SK-N-MC (cell line): ENCODE results near the gene TAF3.

Experiments
- DNase-seq: peaks from one replicate; pipeline ENCODE4 v3.0.0-alpha.2; 2011; ENCODE audit warnings: low read depth, low spot score
- H3K27ac ChIP-seq: fragments of 200-600 bp; sonication (generic); 2 replicates; pipeline ENCODE4 v1.5.1; 2016; ENCODE audit warnings: mixed run types
- H3K36me3 ChIP-seq: fragments of 200-600 bp; sonication (generic); 2 replicates; pipeline ENCODE4 v1.6.1; 2017; ENCODE audit warnings: antibody characterized with exemption, low read length, mixed read lengths; ENCODE audit not compliant: insufficient read depth
- H3K4me3 ChIP-seq: fragments of 200-600 bp; sonication (generic); 2 replicates; pipeline ENCODE4 v1.5.1; 2016
- H3K9ac ChIP-seq: fragments of 200-600 bp; sonication (generic); 2 replicates; pipeline ENCODE4 v1.8.0; 2017; ENCODE audit warnings: mixed run types, mixed read lengths; ENCODE audit not compliant: insufficient read length
- H3K9me3 ChIP-seq: fragments of 200-600 bp; sonication (generic); 2 replicates; pipeline ENCODE4 v1.6.1; 2017; ENCODE audit warnings: low read depth, mild to moderate bottlenecking, antibody characterized with exemption, low read length, moderate library complexity, mixed read lengths
- EZH2 ChIP-seq: fragments of 200-600 bp; sonication (generic); IDR thresholded peaks from one replicate; pipeline ENCODE4 v1.6.1; 2017; ENCODE audit warnings: antibody characterized with exemption
- FOXP2 ChIP-seq: optimal IDR thresholded peaks from 2 replicates; pipeline ENCODE3; 2011; ENCODE audit warnings: mild to moderate bottlenecking, moderate library complexity; ENCODE audit not compliant: insufficient read depth; ENCODE audit errors: extremely low read length, control extremely low read depth
- POLR2AphosphoS5 ChIP-seq: IDR thresholded peaks from 2 replicates; pipeline ENCODE4 v1.6.1; 2012; ENCODE audit warnings: mild to moderate bottlenecking, low read depth, low read length, borderline replicate concordance

The TAF3 gene

DNA sequence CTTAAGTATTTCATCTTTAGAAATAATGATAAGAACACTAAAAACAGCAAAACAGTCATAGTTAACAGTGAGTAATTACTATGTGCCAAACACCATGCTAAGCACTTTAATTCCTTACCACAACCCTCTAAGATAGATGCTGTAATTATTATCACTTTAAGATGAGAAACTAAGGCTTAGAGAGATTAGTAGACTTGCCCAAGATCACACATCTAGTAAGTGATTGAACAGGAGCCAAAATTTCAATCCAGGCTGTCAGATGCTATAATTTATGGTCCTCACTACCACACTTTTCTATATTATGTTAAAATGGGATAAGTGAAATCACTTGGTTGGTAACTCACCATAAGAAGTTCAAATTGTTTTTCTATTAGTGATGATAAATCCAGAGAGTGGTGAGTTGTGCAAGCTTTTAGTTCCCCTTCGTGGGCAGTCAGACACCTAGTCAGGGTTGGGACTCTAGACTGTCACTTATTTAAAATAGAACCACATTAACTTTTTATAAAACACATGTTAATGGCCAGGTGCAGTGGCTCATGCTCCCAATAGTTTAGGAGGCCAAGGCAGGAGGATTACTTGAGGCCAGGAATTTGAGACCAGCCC lies 150.3 kb downstream of the TAF3 start:
- H3K9ac ChIP-seq = no peak overlapping the region
- no peak for DNase-seq
- no peaks in the 10 kb centered on the region for H3K9me3 ChIP-seq
- H3K27ac ChIP-seq = no peak overlapping the region
- peaks cover 4% of the 10 kb centered on the region; the same call in 1 of the 2 replicates for H3K36me3 ChIP-seq
- H3K4me3 ChIP-seq = no peak overlapping the region
- TF ChIP-seq EZH2 = no peak
- no peak for TF ChIP-seq POLR2AphosphoS5
- no peak for TF ChIP-seq FOXP2

DNA sequence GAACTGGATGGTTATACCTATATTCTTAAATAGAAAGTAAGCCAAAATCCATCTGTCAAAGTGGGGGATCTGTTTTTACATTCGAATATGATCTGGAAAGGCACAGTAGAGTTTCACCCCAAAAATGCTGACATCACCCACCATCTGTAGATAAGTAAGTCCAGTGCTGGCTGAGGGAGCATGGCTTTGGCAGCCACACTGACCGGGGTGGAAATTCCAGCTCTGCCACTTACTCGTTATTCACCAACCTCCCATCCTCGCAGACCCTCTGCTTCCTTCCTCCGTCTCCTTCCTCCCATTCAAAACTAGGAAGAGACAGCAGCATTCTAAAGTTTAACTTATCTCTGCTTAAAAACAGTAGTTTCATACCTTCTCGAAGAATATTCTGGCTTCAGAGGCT lies 151.3 kb downstream of the TAF3 start:
- Histone ChIP-seq H3K27ac (no peak overlapping the region), H3K36me3 (no peaks in the 10 kb centered on the region; the same call in 1 of the 2 replicates), H3K9me3 (no peaks in the 10 kb centered on the region), H3K4me3 (no peak overlapping the region), H3K9ac (no peak overlapping the region)
- TF ChIP-seq POLR2AphosphoS5 (no peak), FOXP2 (no peak), EZH2 (no peak)
- DNase-seq = no peak

DNA sequence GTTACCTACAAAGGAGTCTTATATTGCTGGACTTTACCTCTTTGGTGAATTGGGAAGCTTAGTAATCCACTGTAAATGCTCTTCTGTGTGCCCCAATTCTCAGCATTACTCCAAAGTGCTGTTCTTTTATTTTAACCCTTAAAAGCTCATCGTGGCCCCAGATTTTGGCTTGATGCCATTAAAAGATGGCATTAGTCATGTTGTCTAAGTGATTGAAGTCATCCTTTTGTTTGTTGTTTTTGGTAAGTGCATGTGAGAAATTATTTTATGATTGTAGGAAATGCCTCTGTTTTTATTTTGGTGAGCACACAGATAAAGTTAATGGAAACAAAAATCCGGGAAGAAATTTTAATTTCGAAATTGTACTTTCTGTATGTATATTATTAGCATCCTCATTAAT lies 153.6 kb downstream of the TAF3 start:
- DNase-seq = no peak
- H3K4me3 ChIP-seq = no peak overlapping the region
- TF ChIP-seq POLR2AphosphoS5 (no peak), EZH2 (no peak), FOXP2 (no peak)
- no peaks in the 10 kb centered on the region for H3K9me3 ChIP-seq
- no peaks in the 10 kb centered on the region for H3K36me3 ChIP-seq
- H3K27ac ChIP-seq = no peak overlapping the region
- H3K9ac ChIP-seq = no peak overlapping the region

DNA sequence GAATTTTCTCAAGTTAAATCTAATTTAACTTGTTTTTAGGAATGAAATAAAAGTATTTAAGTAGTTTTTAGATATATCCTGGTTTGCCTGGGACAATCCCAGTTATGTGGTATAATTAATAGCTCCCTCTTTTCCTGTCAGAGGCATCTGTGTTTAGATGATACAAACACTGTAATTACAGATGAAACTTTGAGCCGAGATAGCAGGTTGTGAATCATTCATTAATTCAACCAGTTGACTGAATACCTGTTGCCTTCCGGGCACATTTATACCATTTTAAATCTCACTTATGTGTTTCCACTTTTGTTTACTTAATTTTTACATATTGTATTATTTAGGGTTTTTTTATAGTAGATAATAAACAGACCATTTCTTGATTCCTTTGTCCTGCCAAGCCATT lies 154.1 kb downstream of the TAF3 start:
- no peaks in the 10 kb centered on the region for H3K9me3 ChIP-seq
- H3K9ac ChIP-seq = no peak overlapping the region
- no peak overlapping the region for H3K27ac ChIP-seq
- TF ChIP-seq POLR2AphosphoS5 (no peak), EZH2 (no peak), FOXP2 (no peak)
- DNase-seq = no peak
- H3K4me3 ChIP-seq = no peak overlapping the region
- H3K36me3 ChIP-seq = no peaks in the 10 kb centered on the region

DNA sequence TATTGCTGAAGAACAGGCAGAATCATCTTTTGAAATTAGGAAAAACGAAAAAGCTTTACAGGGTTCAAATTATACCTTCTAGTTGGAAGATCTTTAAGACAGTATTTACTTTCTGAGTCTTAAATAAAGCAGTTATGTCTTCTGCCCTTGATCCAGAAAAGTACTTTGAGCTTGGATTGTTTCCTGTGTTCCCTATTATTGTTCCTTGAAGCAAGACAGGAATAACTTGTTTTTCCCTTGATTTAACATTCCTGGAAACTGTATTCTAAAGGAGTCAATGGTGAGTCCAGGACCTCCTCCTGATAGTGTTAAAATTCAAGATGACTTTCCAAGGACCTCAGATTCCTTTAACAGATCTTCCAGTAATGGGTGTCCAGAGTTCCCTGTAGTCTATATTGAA lies 161.9 kb downstream of the TAF3 start:
- Histone ChIP-seq H3K4me3 (no peak overlapping the region), H3K36me3 (no peaks in the 10 kb centered on the region), H3K9me3 (no peaks in the 10 kb centered on the region), H3K27ac (no peak overlapping the region), H3K9ac (no peak overlapping the region)
- DNase-seq = no peak
- TF ChIP-seq EZH2 (no peak), FOXP2 (no peak), POLR2AphosphoS5 (no peak)

DNA sequence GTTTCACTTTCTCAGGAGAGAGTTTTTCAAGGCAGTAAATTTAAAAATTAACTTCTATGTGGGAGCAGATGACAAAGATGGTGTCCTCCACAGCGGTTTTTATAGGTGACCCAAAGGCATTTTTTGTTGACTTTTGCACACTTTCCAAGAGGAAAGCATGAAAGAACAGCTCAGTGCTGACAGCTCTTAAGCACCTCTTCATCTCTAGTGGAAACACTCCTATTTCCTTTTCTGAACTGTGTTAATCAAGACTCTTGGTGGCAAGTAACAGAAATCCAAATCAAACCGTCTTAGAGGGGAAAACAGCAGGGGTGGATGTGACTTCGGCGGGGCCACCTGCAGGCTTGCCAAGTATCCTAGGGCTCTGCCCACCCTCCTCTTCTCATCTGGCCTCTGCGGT lies 164.4 kb downstream of the TAF3 start:
- no peaks in the 10 kb centered on the region for H3K36me3 ChIP-seq
- no peak overlapping the region for H3K27ac ChIP-seq
- TF ChIP-seq FOXP2 (no peak), EZH2 (no peak), POLR2AphosphoS5 (no peak)
- no peak overlapping the region for H3K4me3 ChIP-seq
- H3K9me3 ChIP-seq = no peaks in the 10 kb centered on the region
- H3K9ac ChIP-seq = no peak overlapping the region
- no peak for DNase-seq

DNA sequence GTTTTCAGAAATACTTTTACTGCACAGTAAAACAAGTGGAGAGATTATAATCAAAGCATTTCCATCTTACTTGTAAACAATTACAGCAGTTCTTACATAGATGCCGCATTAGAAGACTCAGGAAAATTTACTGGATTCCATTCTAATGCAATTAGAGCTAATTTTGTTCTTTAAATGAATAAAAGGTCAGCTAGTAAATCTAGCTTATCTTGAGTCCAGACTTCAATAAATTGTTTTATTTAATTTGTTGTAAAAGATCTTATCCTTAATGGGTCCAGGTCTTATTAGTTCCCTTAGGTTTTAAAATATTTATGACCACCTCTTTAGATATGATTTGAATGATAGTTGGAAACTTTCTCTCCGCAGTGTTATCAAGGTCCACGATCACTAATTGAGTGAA lies 166.0 kb downstream of the TAF3 start:
- no peak for DNase-seq
- H3K36me3 ChIP-seq = no peaks in the 10 kb centered on the region
- no peak overlapping the region for H3K9ac ChIP-seq
- no peak for TF ChIP-seq EZH2
- no peak for TF ChIP-seq POLR2AphosphoS5
- TF ChIP-seq FOXP2 = no peak
- no peak overlapping the region for H3K27ac ChIP-seq
- H3K4me3 ChIP-seq = no peak overlapping the region
- H3K9me3 ChIP-seq = no peaks in the 10 kb centered on the region

DNA sequence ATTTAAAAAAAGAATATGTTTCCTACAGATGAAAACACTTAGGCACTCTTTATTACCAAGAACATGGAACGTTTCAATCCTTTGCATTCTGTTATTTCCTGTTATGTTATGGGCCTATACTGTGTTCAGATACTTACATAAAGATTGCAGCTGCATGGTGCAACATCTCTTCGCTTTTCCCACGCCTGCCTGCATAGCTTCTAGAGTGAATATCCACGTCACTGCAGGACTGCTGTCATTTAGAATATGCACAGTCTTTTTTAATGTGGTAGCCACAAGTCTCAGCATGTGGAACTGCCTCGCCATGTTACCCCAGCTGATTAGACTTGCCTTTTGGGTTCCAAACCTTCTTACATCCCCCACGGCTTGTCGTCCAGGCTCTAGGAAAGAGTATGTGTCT lies 166.6 kb downstream of the TAF3 start:
- Histone ChIP-seq H3K27ac (no peak overlapping the region), H3K9ac (no peak overlapping the region), H3K36me3 (no peaks in the 10 kb centered on the region), H3K9me3 (no peaks in the 10 kb centered on the region), H3K4me3 (no peak overlapping the region)
- TF ChIP-seq POLR2AphosphoS5 = no peak
- TF ChIP-seq EZH2 = no peak
- no peak for TF ChIP-seq FOXP2
- no peak for DNase-seq

DNA sequence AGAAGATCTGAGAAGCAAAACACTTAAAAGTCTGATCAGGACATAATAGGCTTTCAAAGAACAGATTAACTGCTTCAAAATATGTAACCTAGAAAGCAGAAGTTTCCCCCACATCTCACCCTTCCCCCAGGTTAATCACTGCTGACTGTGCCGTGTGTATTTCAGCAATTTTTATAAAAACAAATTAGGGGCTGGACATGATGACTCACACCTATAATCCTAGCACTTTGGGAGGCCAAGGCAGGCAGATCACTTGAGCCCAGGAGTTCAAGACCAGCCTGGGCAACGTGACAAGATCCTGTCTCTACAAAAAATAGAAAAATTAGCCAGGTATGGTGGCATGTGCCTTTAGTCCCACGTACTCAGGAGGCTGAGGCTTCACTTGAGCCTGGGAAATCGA lies 168.5 kb downstream of the TAF3 start:
- Histone ChIP-seq H3K9me3 (no peaks in the 10 kb centered on the region), H3K9ac (no peak overlapping the region), H3K27ac (no peak overlapping the region), H3K36me3 (no peaks in the 10 kb centered on the region), H3K4me3 (no peak overlapping the region)
- TF ChIP-seq FOXP2 (no peak), EZH2 (no peak), POLR2AphosphoS5 (no peak)
- no peak for DNase-seq
